ENCODE results near the gene RBBP8NL.

The RBBP8NL gene

GRCh38 chr20:62420846-62421715 is 6.3 kb downstream of the RBBP8NL start:
- H3K4me3 ChIP-seq (replicated peaks; ENCODE audit: low read depth, low read length): no peak overlapping the region
- TF ChIP-seq, protein P1, sequence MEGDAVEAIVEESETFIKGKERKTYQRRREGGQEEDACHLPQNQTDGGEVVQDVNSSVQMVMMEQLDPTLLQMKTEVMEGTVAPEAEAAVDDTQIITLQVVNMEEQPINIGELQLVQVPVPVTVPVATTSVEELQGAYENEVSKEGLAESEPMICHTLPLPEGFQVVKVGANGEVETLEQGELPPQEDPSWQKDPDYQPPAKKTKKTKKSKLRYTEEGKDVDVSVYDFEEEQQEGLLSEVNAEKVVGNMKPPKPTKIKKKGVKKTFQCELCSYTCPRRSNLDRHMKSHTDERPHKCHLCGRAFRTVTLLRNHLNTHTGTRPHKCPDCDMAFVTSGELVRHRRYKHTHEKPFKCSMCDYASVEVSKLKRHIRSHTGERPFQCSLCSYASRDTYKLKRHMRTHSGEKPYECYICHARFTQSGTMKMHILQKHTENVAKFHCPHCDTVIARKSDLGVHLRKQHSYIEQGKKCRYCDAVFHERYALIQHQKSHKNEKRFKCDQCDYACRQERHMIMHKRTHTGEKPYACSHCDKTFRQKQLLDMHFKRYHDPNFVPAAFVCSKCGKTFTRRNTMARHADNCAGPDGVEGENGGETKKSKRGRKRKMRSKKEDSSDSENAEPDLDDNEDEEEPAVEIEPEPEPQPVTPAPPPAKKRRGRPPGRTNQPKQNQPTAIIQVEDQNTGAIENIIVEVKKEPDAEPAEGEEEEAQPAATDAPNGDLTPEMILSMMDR (IDR thresholded peaks at IDR 0.05; ENCODE audit: low read depth, low read length, missing control alignments): no peak
- no peak for DNase-seq (ENCODE audit: extremely low read depth, low read depth)

GRCh38 chr20:62419759-62420158 is 7.6 kb downstream of the RBBP8NL start:
- no peak for DNase-seq (ENCODE audit: extremely low read depth, low read depth)
- H3K4me3 ChIP-seq (replicated peaks; ENCODE audit: low read depth, low read length): no peak overlapping the region
- TF ChIP-seq, protein P1 (IDR thresholded peaks at IDR 0.05; ENCODE audit: low read depth, low read length, missing control alignments): no peak

DNA sequence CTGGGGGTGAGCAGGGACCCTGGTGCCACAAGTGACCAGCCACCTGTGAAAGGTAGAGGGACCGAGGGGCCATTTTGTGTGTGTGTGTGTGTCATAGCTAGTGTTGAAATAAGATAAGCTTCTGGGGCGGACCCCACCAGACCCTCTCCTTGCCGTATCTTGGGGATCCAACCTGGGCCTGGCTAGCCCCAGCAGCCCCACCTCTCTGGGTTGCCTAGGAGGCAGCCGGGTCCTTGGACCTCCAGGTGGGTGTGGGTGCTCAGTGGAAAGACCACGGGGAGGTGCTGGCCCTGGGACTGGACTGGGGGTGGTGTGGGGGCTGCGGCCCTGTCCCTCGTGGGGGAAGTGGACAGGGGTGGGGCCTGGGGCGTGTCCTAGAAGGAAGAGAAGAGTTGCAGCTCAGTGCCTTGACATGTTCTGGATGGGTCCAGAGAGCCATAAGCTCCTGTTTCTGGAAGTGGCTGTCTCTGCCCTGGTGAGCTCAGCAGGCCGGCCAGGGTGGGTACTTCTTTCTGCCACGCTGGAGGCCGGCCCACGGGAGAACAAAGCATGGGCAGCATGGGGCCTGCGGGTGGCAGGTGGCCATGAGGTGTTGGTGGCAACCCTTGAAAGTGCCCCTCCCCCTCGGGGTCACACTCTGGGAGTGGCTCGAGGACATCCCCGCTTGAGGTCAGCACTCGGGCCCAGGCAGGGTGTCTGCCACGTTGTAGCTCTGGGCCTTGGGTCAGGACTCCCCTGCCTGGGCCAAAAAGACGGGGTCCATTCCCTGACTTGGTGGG is 8.4 kb downstream of the RBBP8NL start:
- DNase-seq (ENCODE audit: extremely low read depth, low read depth): no peak
- TF ChIP-seq, protein P1 (IDR thresholded peaks at IDR 0.05; ENCODE audit: low read depth, low read length, missing control alignments): no peak
- no peak overlapping the region for H3K4me3 ChIP-seq (replicated peaks; ENCODE audit: low read depth, low read length)

DNA sequence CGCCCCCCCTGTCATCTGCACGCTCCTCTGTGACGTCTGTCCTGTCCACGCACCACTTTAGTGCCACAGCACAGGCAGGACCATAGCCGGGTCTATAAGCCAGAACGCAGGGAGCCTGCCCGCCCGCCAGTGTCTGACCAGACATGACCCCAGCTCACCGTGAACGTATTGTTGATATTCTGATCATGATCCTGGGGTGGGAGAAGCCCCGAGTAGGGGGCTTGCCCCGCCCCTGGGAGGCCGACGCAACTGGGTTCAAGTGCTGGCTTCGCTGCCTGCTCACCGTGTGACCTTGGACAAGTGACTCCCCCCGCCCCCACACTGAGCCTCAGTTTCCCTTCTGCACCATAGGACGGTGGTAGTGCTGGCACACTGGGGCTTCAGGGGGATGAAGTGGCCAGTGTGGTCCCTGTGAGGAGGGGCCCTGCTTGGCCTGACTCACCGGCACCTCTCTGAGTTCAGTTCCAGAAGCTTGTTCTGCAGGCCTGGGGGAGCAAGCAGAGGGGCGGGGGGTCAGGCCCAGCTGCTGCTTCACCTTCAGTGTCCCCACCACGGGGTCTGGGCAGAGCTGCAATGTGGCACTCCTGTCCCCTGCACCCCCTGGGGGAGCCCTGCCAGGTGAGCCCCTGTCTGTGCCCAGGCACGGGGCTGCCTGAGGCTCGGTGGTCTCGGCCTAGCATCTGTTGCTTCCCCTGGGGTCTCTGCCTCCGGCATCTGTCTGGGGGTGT is 9.2 kb downstream of the RBBP8NL start:
- TF ChIP-seq, protein P1 (IDR thresholded peaks at IDR 0.05; ENCODE audit: low read depth, low read length, missing control alignments): no peak
- no peak overlapping the region for H3K4me3 ChIP-seq (replicated peaks; ENCODE audit: low read depth, low read length)
- DNase-seq (ENCODE audit: extremely low read depth, low read depth): no peak

GRCh38 chr20:62416651-62417637 is 10.4 kb downstream of the RBBP8NL start:
- DNase-seq (ENCODE audit: extremely low read depth, low read depth): no peak
- TF ChIP-seq, protein P1 (IDR thresholded peaks at IDR 0.05; ENCODE audit: low read depth, low read length, missing control alignments): no peak
- no peak overlapping the region for H3K4me3 ChIP-seq (replicated peaks; ENCODE audit: low read depth, low read length)

All from HFF-Myc (cell line).